Esophagus (tissue), 2 donors: Measurements from ENCODE around the gene SOWAHD. TPM values are rescaled to one million over a fixed set of nuclear protein-coding genes. Genes with fewer than 3 reads are reported as not detected.

ENCODE experiments used
- H3K27ac ChIP-seq, 2 donors: one replicate each; pipeline ENCODE4 v1.5.1; 2013; ENCODE audit warnings: low read depth in 2 of 2, mild to moderate bottlenecking in 2 of 2, inconsistent platforms in 1 of 2, low read length in 1 of 2, moderate library complexity in 1 of 2
- H3K27me3 ChIP-seq, 2 donors: one replicate each; pipeline ENCODE4 v1.6.1; 2013; ENCODE audit warnings: low read length in 2 of 2, control low read depth in 1 of 2, mild to moderate bottlenecking in 1 of 2; ENCODE audit not compliant: insufficient read depth in 2 of 2, control insufficient read depth in 1 of 2
- H3K36me3 ChIP-seq, 2 donors: one replicate each; pipeline ENCODE4 v1.6.1; 2013; ENCODE audit warnings: low read length in 1 of 2; ENCODE audit not compliant: control insufficient read depth in 2 of 2, insufficient read depth in 2 of 2
- H3K4me1 ChIP-seq, 2 donors: one replicate each; pipeline ENCODE4 v1.6.1; 2013; ENCODE audit warnings: low read length in 1 of 2; ENCODE audit not compliant: control insufficient read depth in 2 of 2, insufficient read depth in 2 of 2
- H3K4me3 ChIP-seq, 2 donors: one replicate each; pipeline ENCODE4 v1.5.1; 2013; ENCODE audit warnings: low read length in 2 of 2, mild to moderate bottlenecking in 2 of 2, low read depth in 1 of 2, moderate library complexity in 1 of 2
- H3K9me3 ChIP-seq, 2 donors: one replicate each; pipeline ENCODE4 v1.6.1; 2013; ENCODE audit warnings: mild to moderate bottlenecking in 2 of 2, low read depth in 1 of 2, low read length in 1 of 2, moderate library complexity in 1 of 2; ENCODE audit not compliant: control insufficient read depth in 2 of 2, insufficient read depth in 1 of 2
- WGBS, 2 donors: extraction: QIAGEN DNeasy Blood & Tissue Kit; methylation state at CpG; one replicate each; pipeline ENCODE4 v1.1.7; 2013; 5-methylcytosine and 5-hydroxymethylcytosine counted together
- polyA plus RNA-seq, 2 donors: library from polyadenylated mRNA; stranded (reverse); fragments of 200-250 nt; gene quantifications; one replicate each; pipeline ENCODE4 v1.2.3, GENCODE V29; 2013
- donor health status: healthy with polysubstance abuse.
- donor health status: Bipolar disorder and iron deficiency.

The SOWAHD gene, protein sequence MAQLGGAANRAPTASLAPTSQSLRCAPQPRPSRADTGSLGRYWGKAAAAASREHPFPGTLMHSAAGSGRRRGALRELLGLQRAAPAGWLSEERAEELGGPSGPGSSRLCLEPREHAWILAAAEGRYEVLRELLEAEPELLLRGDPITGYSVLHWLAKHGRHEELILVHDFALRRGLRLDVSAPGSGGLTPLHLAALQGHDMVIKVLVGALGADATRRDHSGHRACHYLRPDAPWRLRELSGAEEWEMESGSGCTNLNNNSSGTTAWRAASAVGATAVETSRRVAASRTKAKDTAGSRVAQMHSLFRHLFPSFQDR
- polyA plus RNA-seq, result under 1 TPM; 0.14 to 0.18 TPM

DNA sequence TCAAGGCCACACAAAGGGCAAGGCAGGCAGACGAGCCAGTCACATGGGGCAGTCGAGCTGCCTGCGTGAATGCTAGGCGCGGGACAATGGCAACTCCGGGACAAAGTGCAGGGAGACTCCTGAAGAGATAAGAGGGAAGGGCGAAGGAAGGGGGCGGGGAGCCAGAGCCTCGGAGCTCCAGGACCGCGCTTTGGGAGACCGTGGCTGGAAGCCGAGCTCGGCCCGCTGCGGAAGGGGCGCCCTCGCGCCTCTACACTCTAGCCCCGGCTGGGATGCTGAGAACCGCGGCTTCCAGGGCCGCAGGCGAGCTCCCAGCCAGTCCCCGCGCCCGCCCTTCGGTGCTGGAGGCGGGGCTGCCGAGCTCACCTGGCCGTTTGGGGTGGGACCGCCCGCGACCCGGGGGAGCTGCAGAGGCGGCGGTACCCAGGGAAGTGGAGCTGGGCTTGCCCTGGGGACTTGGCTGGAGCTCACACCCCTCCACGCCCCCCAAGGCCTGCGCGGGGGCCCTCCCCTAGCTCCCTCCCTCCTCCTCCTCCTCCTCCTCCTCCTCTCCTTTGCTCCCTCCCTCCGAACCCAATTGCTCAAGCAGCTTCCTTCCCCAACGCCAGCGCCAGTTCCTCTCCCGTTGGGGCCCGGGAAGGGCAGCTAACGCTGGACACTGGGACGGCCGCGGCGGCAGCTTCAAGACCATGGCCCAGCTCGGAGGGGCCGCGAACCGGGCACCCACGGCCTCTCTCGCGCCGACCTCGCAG is at the start of gene SOWAHD:
Gene SOWAHD, plus strand, starts transcription at position 610 of the 752 bp plus-strand sequence. Its CDS starts 80 bp downstream, at position 690.
- Histone ChIP-seq H3K4me3 (peak within 1 kb of the TSS; percentile 50 to 51), H3K36me3 (no peaks in the 10 kb centered on the region), H3K4me1 (peaks cover 0 to 10% of the 10 kb centered on the region in 2 donors), H3K9me3 (peaks cover 0 to 4% of the 10 kb centered on the region in 2 donors), H3K27me3 (no peaks in the 10 kb centered on the region), H3K27ac (peak within 1 kb of the TSS in 1 of 2 donors; percentile 21)
- 2 to 24% methylated on average over 33 to 58 of the region's 59 CpGs for WGBS, 2 donors

DNA sequence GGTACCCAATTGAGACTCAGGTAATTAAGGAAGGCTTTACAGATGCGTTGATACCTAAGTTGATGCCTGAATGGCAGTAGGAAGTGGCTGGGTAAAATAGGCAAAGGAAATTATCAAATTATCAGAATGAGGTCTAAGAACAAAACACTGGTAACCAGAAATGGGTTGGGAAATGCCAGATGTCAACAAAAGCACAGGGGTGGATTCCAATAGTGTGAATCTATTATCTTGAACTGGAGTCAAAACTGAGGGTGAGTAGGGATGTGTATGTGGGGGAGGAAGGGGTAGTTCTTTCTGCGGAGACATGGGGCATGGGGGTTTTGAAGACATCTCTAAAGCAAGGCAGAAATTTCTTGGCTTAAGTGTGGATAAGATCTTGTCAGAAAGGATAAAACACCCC is 49.5 kb upstream of the SOWAHD start:
- H3K9me3 ChIP-seq, result no peaks in the 10 kb centered on the region
- WGBS, 2 donors, result 81 to 92% methylated on average over 2 of the region's 2 CpGs
- no peak overlapping the region for H3K27ac ChIP-seq
- H3K4me3 ChIP-seq, result no peak overlapping the region
- no peaks in the 10 kb centered on the region for H3K36me3 ChIP-seq
- no peaks in the 10 kb centered on the region for H3K27me3 ChIP-seq
- H3K4me1 ChIP-seq, result no peaks in the 10 kb centered on the region

DNA sequence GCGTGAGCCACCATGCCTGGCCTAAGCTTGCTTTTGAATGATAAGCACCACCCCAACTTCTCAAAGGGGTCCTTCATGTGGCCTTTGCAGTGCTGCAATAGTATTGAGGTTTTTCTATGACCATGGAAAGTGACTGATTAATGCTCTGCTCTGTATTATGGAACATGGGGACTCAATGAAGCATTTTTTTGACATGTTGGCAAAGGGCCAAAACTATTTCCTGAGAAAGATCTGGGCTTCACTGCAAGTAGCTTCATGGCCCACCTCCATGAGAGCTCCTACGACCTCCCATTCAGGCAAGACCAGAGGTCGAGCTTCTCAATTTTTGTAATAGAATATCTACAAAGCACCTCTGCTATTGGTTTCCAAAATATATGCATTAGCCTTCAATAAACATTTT is 48.8 kb upstream of the SOWAHD start:
- Histone ChIP-seq H3K4me1 (no peaks in the 10 kb centered on the region), H3K36me3 (no peaks in the 10 kb centered on the region), H3K27ac (no peak overlapping the region), H3K27me3 (no peaks in the 10 kb centered on the region), H3K9me3 (no peaks in the 10 kb centered on the region), H3K4me3 (no peak overlapping the region)
- WGBS, 2 donors, result 87 to 93% methylated on average over 3 of the region's 3 CpGs

DNA sequence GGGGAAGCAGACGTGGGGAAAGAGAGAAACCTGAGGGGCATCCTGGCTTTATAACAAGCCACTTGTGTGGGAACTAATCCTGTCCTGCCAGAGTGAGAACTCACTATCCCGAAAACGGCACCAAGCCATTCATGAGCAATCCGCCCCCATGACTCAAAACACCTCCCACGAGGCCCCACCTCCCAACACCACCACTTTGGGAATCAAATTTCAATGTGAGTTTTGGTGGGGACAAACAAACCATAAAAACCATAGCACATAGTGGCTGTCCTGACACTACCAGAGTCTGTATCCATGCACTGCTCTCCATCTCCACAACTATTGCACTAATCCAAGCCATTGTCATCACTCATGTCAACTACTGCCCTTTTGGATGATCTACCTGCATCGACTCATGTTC is 36.9 kb upstream of the SOWAHD start:
- Histone ChIP-seq H3K27me3 (no peaks in the 10 kb centered on the region), H3K27ac (no peak overlapping the region), H3K36me3 (no peaks in the 10 kb centered on the region), H3K4me3 (no peak overlapping the region), H3K9me3 (no peaks in the 10 kb centered on the region), H3K4me1 (no peaks in the 10 kb centered on the region)
- 71 to 83% methylated on average over 6 of the region's 6 CpGs for WGBS, 2 donors

DNA sequence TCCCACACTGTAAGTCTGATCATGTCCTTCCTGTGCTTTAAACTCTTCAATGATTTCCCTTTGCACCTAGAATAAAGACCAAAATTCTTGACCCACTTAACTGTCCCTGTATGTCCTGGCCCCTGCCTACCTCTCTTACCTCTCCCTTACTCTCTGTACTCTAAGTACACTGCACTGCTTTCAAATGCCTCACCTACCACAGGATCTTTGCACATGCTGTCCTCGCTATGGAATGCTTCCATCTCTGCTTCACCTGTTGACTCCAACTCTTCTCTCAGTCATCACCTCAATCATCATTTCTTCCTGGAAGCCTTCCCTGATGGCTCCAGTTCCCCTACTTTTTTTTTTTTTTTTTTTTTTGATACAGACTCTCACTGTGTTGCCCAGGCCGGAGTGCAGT is 36.5 kb upstream of the SOWAHD start:
- 95 to 100% methylated on average over 2 of the region's 2 CpGs for WGBS, 2 donors
- no peaks in the 10 kb centered on the region for H3K4me1 ChIP-seq

DNA sequence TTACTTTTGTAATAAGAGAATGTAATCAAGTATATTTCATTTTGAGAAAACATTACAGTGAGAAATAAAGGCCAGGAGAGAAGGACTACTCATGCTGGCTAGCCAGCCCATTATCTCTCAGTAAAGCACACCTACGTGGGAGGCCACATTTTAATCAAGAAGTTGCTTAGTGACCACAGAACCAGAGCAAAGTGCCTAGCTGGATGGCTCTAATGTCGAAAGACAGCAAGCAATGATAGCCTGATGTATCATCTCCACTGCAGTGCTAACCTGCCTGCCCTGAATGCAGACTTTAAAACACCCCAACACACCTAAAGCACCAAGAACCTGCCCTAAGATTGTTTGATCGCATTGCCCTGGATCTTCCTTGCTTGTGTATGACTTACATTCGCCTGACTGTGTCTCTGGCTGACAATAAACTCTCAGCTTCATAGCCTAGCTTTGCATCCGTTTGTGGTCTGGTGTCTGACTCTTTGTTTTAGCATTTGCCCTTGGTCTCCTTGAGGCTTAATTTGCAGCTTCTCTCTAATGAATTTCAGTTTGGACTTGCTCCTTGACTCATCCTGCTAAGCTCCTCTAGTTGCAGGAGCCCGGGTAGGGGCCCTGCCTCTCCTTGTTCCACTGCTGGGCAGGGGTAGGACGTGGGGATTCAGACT is 31.4 kb upstream of the SOWAHD start:
- H3K4me3 ChIP-seq, result no peak overlapping the region
- H3K27me3 ChIP-seq, result no peaks in the 10 kb centered on the region
- H3K27ac ChIP-seq, result no peak overlapping the region
- no peaks in the 10 kb centered on the region for H3K4me1 ChIP-seq
- no peaks in the 10 kb centered on the region for H3K9me3 ChIP-seq
- WGBS, 2 donors, result 51 to 52% methylated on average over 7 of the region's 7 CpGs
- H3K36me3 ChIP-seq, result no peaks in the 10 kb centered on the region

More for the DNA sequence above, 36.5 kb upstream of the SOWAHD start:
- Histone ChIP-seq H3K27me3 (no peaks in the 10 kb centered on the region), H3K36me3 (no peaks in the 10 kb centered on the region), H3K4me3 (no peak overlapping the region), H3K9me3 (no peaks in the 10 kb centered on the region), H3K27ac (no peak overlapping the region)

DNA sequence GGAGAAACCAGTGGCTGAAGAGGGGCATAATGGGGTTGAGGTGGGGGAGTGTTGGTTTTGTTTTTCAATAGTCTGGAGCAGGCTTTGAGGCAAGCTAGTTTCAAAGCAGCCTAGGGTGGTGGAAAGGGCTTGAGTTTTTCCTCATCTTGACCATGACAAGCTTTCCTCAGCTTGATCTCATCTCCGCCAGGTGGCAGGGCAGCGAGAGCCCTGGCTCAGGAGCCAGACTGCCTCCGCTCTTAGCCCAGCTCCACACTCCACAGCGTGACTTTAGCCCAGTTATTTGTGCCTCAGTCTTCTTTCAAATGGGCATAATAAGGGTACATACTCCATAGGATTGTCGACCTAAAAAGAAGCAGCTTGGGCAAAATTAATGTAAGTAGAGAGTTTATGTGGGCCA is 29.9 kb upstream of the SOWAHD start:
- Histone ChIP-seq H3K36me3 (no peaks in the 10 kb centered on the region), H3K4me3 (no peak overlapping the region), H3K27ac (no peak overlapping the region), H3K27me3 (no peaks in the 10 kb centered on the region), H3K9me3 (no peaks in the 10 kb centered on the region), H3K4me1 (no peaks in the 10 kb centered on the region)
- WGBS, 2 donors, result 58 to 75% methylated on average over 5 of the region's 5 CpGs

DNA sequence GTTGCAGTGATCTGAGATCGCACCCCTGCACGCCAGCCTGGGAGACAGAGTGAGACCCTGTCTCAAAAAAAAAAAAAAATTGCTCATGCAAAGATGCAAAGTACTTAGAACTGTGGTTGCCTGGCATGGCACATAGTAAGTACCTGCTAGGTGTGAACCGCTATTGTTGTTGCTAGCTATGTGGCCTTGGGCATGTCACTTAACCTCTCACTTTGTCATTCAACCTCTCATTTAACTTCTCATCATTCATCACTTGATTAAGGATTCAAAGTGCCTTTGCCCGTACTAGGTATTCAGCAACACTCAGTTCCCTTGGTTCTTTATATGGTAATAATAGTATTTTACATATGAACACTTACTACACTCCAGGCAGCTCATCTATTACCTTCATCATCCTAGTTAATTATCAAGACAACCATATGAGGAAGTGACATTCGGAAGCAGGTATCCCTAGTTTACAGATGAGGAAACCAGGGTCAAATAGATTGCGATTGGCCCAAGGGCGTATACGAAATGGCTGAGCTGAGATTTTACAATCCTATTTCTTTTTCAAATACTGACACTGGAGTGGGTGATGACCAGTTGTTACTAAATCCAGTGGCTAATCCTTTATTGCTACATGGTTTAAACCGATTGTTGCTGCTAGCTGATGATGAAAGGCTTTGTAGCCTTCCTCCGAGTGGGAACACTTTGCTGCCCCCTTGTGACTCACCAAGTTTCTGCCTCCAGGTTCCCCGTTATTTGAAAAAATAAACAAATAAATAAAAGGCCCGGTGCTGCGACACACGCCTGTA is 28.8 kb upstream of the SOWAHD start:
- Histone ChIP-seq H3K9me3 (no peaks in the 10 kb centered on the region), H3K4me1 (no peaks in the 10 kb centered on the region), H3K4me3 (no peak overlapping the region), H3K36me3 (no peaks in the 10 kb centered on the region), H3K27ac (no peak overlapping the region), H3K27me3 (no peaks in the 10 kb centered on the region)
- WGBS, 2 donors, result 42 to 43% methylated on average over 14 of the region's 14 CpGs

DNA sequence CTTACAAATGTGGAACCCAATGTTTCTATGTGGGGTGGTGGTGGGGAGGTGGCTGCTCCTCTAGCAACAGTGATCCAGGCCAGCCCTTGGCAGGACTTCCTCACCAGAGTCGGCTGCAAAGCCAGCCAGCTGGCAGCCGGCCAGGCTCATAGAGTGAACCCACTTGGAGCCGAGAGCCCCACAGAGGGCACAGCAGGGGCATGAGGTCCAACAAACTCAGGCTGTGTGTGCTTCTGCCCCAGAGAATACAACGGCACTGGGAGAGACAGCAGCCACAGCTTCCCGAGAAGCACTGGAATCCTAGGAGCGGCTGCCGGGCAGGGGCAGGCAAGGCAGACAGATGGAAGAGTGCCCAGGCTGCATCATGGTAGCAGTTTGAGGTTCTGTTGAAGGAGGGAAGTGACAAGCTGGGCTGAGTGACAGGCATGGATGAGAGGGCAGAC is 23.5 kb upstream of the SOWAHD start:
- 16 to 45% methylated on average over 7 of the region's 7 CpGs for WGBS, 2 donors
- Histone ChIP-seq H3K27me3 (no peaks in the 10 kb centered on the region), H3K9me3 (no peaks in the 10 kb centered on the region), H3K4me3 (no peak overlapping the region), H3K4me1 (no peaks in the 10 kb centered on the region), H3K27ac (no peak overlapping the region), H3K36me3 (no peaks in the 10 kb centered on the region)
